BE2C (cell line): ENCODE measurements around the gene SCARF2.
"Not testable (repeated sequence)": the region's sequence is repeated elsewhere in the genome, so short reads cannot be mapped to it uniquely, and the experiment has no call there.

Source experiments
- DNase-seq: peaks from one replicate; pipeline ENCODE4 v3.0.0-alpha.2; 2020
- H3K27me3 ChIP-seq: fragments of 250-450 bp; sonication (Bioruptor Pico); 2 replicates; pipeline ENCODE4 v1.5.1; 2020; ENCODE audit warnings: mild to moderate bottlenecking
- H3K36me3 ChIP-seq: fragments of 250-450 bp; sonication (Bioruptor Pico); 2 replicates; pipeline ENCODE4 v1.5.1; 2020; ENCODE audit warnings: mild to moderate bottlenecking
- H3K4me1 ChIP-seq: fragments of 250-450 bp; sonication (Bioruptor Pico); 2 replicates; pipeline ENCODE4 v1.5.1; 2020
- H3K4me3 ChIP-seq: 2 replicates; pipeline ENCODE4 v1.5.1; 2011; ENCODE audit warnings: low read depth, low read length
- H3K9me3 ChIP-seq: fragments of 250-450 bp; sonication (Bioruptor Pico); 2 replicates; pipeline ENCODE4 v1.5.1; 2020
- TF ChIP-seq, protein P1 (sequence below): IDR thresholded peaks from 2 replicates; pipeline ENCODE4 v1.5.1; 2012; ENCODE audit warnings: mild to moderate bottlenecking, low read depth, low read length

SCARF2 gene

DNA sequence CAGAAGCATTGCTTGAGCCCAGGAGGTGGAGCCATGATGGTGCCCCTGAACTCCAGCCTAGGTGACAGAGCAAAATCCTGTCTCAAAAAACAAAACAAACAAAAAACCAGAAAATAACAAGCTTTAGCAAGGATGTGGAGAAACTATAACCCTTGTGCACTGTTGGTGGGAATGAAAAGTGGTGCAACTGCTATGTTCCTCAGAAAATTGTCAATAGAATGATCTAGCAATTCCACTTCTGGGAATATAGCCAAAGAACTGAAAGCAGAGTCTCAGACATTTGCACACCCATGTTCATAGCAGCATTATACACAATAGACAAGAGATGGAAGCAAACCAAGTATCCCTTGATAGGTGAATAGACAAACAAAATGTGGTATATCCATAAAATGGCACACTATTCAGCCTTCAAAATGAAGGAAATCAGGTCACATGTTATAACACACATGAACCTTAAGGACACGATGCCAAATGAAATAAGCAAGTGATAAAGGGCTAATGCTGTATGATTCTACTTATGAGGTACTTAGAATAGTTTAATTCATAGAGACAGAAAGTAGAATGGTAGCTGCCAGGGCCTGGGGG is 42.1 kb upstream of the SCARF2 start:
- no peak for DNase-seq
- no peaks in the 10 kb centered on the region for H3K27me3 ChIP-seq
- no peaks in the 10 kb centered on the region for H3K9me3 ChIP-seq
- TF ChIP-seq, protein P1, sequence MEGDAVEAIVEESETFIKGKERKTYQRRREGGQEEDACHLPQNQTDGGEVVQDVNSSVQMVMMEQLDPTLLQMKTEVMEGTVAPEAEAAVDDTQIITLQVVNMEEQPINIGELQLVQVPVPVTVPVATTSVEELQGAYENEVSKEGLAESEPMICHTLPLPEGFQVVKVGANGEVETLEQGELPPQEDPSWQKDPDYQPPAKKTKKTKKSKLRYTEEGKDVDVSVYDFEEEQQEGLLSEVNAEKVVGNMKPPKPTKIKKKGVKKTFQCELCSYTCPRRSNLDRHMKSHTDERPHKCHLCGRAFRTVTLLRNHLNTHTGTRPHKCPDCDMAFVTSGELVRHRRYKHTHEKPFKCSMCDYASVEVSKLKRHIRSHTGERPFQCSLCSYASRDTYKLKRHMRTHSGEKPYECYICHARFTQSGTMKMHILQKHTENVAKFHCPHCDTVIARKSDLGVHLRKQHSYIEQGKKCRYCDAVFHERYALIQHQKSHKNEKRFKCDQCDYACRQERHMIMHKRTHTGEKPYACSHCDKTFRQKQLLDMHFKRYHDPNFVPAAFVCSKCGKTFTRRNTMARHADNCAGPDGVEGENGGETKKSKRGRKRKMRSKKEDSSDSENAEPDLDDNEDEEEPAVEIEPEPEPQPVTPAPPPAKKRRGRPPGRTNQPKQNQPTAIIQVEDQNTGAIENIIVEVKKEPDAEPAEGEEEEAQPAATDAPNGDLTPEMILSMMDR = no peak
- peaks cover 4% of the 10 kb centered on the region for H3K36me3 ChIP-seq
- H3K4me3 ChIP-seq = no peak overlapping the region
- H3K4me1 ChIP-seq = no peaks in the 10 kb centered on the region; the same call in 1 of the 2 replicates

DNA sequence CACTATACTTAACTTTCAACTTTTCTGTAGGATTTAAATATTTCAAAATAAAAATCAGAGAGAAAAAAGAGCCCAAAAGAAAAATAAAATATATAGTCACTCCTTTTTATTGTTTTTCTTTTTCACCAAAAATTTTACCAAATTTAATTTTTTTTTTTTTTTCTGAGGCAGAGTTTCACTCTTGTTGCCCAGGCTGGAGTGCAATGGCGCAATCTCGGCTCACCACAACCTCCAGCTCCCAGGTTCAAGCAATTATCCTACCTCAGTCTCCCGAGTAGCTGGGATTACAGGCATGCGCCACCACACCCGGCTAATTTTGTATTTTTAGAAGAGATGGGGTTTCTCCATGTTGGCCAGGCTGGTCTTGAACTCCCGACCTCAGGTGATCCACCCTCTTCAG is 40.4 kb upstream of the SCARF2 start:
- not testable (repeated sequence) for H3K9me3 ChIP-seq, H3K4me3 ChIP-seq, DNase-seq, H3K27me3 ChIP-seq, H3K4me1 ChIP-seq, H3K36me3 ChIP-seq

DNA sequence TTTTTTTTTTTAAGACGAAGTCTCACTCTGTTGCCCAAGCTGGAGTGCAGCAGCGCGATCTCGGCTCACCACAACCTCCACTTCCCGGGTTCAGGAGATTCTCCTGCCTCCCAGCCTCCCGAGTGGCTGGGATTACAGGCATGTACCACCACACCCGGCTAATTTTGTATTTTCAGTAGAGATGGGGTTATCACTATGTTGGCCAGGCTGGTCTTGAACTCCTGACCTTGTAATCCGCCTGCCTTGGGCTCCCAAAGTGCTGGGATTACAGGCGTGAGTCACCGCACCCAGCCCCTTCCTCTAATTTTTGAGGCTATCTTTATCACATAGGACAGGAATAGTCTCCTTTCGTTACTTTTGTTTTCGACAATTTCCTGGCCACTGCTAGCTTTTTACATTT is 37.9 kb upstream of the SCARF2 start:
- H3K36me3 ChIP-seq = peaks cover 12% of the 10 kb centered on the region
- not testable (repeated sequence) for H3K27me3 ChIP-seq, H3K9me3 ChIP-seq, H3K4me1 ChIP-seq, DNase-seq, H3K4me3 ChIP-seq

DNA sequence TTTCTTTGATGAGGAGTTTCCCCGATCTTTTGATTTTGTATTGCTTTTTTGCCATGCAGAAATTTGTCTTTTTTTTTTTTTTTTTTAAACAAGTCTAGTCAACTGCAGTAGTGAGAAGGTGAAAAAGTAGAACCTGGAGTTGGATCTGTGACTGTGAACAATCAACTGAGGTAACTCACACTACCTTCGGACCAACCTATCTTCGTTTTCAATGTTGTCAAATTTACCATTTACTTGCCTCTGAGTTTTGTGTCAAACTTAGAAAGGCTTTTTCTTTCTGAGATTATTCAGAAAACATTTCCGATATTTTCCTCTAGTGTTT is 37.5 kb upstream of the SCARF2 start:
- DNase-seq = no peak
- TF ChIP-seq, protein P1 = no peak
- H3K4me1 ChIP-seq = no peaks in the 10 kb centered on the region; the same call in 1 of the 2 replicates
- H3K4me3 ChIP-seq = no peak overlapping the region
- H3K9me3 ChIP-seq = no peaks in the 10 kb centered on the region
- peaks cover 12% of the 10 kb centered on the region for H3K36me3 ChIP-seq
- H3K27me3 ChIP-seq = no peaks in the 10 kb centered on the region

DNA sequence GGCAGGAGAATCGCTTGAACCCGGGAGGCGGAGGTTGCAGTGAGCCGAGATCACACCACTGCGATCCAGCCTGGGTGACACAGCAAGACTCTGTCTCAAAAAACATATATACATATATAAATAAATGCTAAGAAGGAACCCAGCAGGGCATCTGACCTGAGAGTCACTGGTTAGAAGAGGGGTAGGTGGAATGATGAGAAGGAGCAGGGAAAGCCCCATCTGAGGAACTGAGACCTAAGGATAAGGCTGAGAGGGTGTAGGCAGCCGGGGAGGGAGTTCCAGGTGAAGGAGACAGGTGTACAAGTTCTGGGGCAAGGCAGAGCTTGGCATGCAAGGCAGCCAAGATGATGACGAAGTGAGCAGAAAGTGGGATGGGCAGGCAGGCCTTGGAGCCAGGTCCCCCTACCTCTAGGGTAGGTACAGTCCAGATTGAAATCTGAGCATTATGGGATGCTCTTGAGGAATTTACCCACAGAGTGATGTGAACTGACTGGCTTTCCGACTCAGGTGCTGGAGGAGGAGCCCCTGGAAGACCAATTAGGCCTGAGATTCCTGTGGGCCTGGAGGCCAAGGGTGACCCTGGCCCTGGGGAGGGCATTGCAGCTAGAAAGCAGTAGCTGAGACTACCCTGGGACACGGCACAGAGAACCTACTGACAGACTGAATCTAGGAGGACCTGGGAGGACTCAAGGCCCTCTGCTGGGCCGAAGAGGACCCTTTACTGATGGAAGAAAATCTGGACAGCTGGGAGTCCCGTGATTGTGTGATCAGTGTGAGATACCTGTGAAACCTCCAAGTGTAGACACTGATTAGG is 35.2 kb upstream of the SCARF2 start:
- H3K4me1 ChIP-seq = no peaks in the 10 kb centered on the region; the same call in 1 of the 2 replicates
- H3K36me3 ChIP-seq = peaks cover 12% of the 10 kb centered on the region
- TF ChIP-seq, protein P1 = no peak
- H3K9me3 ChIP-seq = no peaks in the 10 kb centered on the region
- no peak overlapping the region for H3K4me3 ChIP-seq
- H3K27me3 ChIP-seq = no peaks in the 10 kb centered on the region
- no peak for DNase-seq

DNA sequence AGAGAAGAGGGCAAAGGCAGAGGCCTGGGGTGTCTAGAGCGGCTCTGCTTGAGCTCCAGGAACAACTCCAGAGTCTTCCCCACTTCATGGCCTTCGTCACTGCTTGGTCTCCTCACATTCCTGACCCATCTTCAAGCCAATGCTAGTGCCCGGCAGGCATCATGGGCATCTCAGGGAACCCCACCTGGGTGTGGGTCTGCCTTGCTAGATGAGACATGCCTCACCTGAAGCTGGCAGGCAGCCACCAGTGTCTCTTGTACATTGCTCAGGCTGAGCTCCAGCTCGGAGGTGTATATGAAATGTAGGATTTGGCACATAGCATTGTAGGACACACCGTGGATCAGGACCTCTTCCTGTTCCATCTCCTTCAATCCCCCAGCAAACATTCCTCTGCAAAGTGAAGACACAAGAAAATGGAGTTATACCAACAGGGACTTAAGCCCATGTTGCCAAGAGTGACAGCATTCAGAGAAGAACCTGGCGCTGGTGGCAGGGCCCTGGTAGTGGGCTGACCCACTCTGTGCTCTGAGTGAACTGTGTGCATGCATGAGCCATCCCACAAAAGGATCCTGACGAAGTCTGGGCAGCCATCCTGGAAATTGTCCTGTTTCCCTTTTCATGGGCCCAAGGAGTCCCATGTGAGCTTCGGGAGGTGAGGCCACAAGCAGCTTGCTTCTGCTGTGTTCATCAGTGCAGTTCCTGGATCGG is 33.7 kb upstream of the SCARF2 start:
- TF ChIP-seq, protein P1 = no peak
- H3K9me3 ChIP-seq = no peaks in the 10 kb centered on the region
- no peaks in the 10 kb centered on the region; the same call in 1 of the 2 replicates for H3K4me1 ChIP-seq
- peaks cover 12% of the 10 kb centered on the region for H3K36me3 ChIP-seq
- H3K4me3 ChIP-seq = no peak overlapping the region
- no peaks in the 10 kb centered on the region for H3K27me3 ChIP-seq
- no peak for DNase-seq

DNA sequence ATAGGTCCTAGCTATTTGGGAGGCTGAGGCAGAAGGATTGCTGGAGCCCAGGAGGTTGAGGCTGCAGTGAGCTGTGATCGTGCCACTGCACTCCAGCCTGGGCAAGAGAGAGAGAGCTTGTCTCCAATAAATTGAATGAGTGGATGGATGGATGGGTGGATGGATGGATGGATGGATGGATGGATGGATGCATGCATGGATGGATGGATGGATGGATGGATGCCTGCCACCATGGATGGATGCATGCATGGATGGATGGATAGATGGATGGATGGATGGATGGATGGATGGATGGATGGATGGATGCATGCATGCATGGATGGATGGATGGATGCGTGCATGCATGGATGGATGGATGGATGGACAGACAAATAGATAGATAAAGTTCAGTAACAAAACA is 32.9 kb upstream of the SCARF2 start:
- peaks cover 12% of the 10 kb centered on the region for H3K36me3 ChIP-seq
- H3K4me1 ChIP-seq, H3K4me3 ChIP-seq, H3K9me3 ChIP-seq, DNase-seq, H3K27me3 ChIP-seq: not testable (repeated sequence)
